HG02759 (cell line): ENCODE measurements around the gene SLIT1.

ENCODE experiments used
- ATAC-seq: cut with Tn5 transposase; IDR thresholded peaks from one replicate; pipeline ENCODE4 v1.9.1; 2021; ENCODE audit warnings: mild to moderate bottlenecking, moderate library complexity; ENCODE audit not compliant: unreplicated experiment

The SLIT1 gene

GRCh38 chr10:97173036-97173435 lies 12.7 kb downstream of the SLIT1 start:
- no peak for ATAC-seq

DNA sequence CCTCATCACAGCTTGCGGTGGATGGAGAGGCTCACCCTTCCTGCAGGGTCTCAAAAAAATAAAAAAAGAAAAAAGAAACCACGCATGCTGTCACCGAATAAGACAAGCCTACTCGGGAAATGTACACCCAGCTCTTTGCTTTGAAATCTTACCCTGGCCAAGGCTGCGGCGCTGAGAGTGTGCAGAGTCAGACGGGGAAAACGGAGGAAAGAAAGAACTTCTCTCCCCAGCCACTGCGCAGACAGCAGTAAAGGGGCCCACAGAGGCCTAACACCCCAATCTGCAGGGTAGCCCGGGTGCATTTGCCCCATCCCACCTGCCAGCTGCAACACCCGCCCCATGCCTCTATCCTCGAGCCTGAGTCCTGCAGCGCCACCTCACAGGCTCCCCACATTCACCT lies 14.8 kb downstream of the SLIT1 start:
- no peak for ATAC-seq

DNA sequence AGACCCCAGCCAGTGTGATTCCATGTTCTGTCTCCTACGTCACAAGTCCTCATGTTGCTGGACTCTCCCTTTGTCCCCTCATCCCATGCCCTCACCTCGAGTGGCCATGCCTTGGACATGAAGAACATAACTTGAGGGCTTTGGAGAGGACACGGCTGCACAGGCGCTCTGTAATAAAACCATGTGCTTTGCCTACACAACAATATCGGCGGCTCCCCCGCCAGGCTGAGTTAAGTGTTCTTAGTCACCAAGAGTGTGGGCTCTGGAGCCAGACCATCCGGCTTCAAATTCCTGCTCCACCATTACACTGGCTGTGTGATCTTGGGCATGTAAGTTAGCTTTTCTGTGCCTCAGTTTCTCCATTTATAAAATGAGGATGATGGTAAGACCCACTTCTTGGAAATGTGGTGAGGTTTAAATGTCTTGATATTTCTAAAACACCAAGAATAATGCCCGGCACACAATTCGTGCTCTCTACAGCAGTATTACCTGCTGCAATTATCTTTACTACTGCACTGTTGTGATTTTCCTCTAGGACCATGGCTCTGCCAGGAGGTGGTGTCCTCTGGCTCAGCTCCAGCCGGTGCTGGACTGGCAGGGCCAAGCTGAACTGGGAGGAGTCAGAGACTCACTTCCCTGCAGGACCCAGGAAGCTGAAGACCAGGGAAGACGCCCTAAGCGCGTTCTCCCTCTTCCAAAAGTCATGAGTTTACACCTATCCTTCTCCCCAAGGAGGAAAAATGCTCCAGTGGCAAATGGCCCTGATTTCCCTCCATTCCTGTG lies 15.7 kb downstream of the SLIT1 start:
- no peak for ATAC-seq

GRCh38 chr10:97169063-97169462 lies 16.7 kb downstream of the SLIT1 start:
- ATAC-seq, result no peak

- ATAC-seq, result no peak
These were observed 17.1 kb downstream of the SLIT1 start for GRCh38 chr10:97168645-97169044.

GRCh38 chr10:97165499-97165898 lies 20.3 kb downstream of the SLIT1 start:
- no peak for ATAC-seq

DNA sequence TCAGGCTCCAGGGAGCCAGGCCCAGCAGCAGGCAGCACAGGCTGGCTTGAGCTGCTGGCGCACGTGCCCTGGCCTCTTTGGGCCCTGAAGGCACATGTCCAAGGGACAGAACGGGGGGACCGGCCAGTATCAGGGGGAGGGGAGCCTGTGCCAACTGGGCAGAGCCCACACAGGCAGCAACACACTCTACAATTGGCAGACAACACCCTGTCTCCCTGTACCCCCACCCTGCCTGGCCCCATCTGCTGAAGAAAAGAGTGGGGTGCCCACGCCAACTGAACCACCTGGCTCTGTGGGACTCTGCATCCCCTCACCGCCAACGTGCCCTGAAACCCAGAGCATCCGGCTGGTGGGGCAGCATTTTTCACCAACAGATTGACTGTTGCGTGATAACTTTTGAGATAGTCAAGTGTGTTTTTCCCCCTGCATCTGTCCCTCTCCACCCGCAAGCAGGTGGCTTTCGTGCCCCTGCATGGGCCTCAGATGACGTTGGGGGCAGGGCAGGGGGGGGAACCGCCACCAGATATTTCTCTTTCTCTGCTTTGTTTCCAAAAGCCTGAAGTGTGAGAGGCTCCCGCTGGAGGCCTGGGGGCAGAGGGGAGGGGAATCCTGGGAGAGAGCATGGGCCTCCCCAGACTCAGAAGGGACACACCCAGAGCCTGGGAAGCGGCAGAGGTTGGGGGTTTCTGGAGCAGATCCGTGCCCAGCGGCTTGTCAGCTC lies 21.8 kb downstream of the SLIT1 start:
- no peak for ATAC-seq

- no peak for ATAC-seq
These were observed 22.6 kb downstream of the SLIT1 start for GRCh38 chr10:97163181-97163580.

DNA sequence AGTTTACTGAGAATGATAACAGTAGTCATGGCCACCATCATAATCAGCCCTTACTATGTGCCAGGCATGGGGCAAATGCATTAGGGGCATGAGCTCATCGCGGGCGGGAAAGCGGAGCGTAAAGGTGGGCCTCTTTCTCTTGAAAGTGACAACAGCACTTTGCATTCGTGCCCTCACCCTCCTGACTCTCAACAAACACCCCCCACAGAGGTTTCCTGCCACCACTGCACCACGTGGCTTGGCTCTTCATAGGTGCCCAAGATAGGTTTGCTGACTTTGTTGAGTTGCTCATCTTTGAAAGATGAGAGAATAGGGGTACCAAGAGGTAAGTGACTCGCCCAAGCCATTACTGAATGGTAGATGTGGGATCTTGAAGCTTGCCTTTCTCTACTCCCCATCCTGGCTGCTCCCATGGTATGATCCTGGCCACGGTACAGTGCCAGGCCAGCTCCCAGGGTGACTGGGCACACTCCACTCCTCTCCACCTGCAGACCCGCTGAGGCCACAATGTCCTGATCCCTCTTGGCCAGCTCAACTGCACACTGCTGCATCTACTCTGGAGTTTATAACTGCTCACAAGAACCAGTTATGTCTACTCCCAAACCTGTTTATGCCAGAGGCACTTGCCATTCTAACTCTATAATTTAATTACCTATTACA lies 26.0 kb downstream of the SLIT1 start:
- no peak for ATAC-seq

DNA sequence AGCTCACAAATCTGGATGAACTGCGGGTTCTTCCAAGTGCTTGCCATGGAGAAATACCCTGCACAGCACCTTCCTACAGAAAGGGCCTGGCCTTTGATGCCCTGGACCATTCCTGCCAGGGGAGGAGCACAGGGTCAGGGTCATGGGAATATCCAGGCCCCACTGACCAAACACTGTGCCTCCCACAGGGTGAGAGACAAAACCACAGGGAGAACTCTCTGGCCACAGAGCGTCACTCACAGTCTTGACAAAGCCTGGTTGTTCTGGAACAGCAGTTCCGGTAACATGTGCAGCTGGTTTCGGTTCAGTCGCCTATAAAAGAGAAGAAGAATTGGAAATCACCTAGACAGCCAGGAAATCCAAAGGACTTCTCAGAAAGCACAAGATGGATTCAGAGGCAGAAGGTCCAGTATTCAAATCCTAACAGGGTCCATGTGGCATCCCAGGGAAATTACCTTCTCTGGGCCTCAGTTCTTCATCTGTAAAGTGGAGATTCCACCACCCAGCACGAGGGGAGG lies 28.1 kb downstream of the SLIT1 start:
- no peak for ATAC-seq

GRCh38 chr10:97154781-97155180 lies 31.0 kb downstream of the SLIT1 start:
- ATAC-seq, result no peak

GRCh38 chr10:97154162-97154561 lies 31.6 kb downstream of the SLIT1 start:
- no peak for ATAC-seq

DNA sequence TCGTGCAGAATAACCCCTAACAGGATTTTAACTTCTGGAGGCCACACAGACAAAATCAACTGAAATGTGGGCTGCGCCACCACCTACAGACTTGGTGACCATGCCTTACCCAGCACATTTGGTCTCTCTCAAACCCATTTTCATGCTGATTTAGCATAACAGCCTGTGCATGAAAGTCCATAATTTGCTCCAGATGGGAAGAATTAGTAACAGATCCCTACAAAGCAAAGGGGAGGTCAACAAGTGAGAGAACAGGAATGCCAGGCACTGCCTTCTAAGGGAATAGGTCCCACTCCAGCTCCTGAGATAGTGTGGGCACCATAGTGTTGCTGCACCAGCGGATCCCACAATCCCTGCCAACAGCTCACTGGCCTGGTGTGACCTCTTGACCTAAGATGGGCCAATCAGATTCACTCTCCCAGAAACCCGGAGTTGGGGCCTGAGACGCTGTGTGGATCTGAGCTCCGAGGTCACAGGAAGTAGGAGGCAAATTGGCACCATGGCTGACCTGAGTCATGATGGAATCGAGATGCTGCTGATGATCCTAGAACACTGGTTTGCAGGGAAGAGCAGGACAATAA lies 32.4 kb downstream of the SLIT1 start:
- ATAC-seq, result no peak

DNA sequence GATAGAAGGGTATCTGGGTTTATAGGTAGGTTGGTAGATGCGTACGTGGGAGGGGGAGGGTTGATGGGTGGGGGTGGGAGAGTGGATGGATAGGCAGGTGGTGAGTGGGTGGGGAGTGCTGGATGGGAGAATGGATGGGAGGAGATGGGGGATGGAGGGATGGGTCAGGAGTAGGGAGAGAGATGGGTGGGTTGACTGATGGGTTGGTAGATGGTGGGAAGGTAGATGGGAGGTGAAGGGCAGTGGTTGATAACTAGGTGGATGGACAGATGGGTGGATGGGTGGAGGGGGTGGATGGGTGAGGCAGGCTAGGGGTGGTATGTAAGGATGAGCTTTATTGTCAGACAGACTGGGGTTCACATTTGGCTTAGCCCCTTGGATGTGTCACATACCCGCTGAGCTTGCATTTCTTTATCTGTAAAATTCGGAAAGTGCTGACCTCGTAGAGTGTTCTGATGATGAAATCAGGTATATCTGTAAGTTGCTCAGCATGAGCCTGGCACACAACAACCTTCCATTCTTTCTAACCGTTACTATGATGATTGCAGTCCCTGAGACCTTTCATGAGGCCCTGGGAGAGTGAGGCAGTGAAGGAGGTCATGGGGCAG lies 34.3 kb downstream of the SLIT1 start:
- no peak for ATAC-seq

DNA sequence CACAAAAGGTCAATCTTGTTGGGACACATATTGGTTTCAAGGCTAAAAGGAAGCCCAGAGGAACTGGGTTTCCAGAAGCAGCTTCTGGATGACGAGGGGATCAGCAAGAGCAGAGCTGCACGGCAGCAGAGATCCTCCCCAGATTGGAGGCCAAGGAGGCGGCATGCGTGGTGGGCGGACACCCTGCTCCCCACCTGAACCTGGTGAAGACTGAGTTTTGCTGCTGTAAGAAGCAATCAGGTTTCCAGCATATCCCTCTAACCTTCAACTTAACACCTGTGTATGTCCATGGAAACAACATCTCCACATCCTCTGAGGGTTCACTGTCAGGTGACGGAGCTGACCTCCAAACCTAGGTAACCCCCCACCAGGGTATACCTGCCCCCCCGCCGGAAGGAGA lies 35.1 kb downstream of the SLIT1 start:
- ATAC-seq, result no peak

DNA sequence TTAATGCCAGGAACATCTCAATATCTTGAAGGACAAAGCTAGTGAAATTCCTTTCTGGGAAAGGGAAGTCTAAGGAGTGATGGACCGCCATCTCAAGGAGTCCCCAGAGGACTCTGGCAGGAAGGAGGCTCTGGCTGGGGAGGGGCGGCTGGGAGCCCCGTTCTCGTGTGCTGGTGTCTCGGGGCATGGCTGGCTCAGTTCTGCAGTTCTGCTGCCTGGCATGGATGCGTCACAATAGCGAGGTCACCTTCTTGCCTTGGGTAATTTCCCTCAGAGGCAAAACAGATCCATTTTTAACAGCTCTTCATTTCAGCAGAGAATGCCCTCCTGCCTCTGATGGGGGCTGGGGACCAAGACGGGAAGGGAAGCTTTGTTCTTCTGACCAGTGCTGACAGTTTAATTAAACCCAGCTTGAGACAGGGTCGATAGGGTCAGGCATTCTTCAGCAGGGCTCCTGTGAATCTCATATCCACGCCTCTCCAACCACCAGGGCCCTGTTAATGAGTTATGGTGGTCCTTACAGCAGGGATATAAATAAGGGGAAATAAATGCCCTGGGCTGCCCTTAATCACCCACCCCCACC lies 35.7 kb downstream of the SLIT1 start:
- no peak for ATAC-seq

DNA sequence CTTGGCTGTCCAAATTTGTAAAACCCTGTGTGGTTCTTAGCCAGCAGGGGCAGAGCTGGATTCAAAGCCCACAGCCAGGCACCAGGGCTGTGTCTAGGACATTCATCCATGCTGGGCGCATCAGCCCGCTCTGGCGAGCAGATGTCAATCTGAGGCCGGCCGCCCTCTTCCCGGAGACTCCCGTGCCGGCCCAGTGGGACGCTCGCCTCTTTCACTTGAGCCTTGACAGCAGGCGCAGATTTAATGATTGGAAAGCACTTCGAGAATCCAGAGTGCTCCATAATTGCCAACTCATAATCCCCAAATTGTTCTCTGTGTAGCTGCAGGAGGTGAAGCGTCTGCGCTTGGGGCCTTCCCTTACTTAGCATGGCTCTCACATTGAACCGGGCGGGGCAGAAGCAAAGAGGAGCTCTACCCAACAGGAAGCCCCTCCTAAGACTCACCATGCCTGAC lies 36.7 kb downstream of the SLIT1 start:
- ATAC-seq, result no peak

GRCh38 chr10:97144297-97144696 lies 41.5 kb downstream of the SLIT1 start:
- ATAC-seq, result no peak

GRCh38 chr10:97142834-97143233 lies 42.9 kb downstream of the SLIT1 start:
- ATAC-seq, result no peak

GRCh38 chr10:97140902-97141745 lies 44.6 kb downstream of the SLIT1 start:
- no peak for ATAC-seq
